Activated CD4-positive, CD25-positive, alpha-beta regulatory T cell treated with anti-CD3 and anti-CD28 coated beads, Interleukin-2, amount 50 U/mL, for 72 hours (primary cell): Measurements from ENCODE around the gene PARD3.
"Not testable (repeated sequence)": the region's sequence is repeated elsewhere in the genome, so short reads cannot be mapped to it uniquely, and the experiment has no call there.

Experiments
- DNase-seq: peaks from one replicate; pipeline ENCODE4 v3.0.0; 2021

PARD3 gene

DNA sequence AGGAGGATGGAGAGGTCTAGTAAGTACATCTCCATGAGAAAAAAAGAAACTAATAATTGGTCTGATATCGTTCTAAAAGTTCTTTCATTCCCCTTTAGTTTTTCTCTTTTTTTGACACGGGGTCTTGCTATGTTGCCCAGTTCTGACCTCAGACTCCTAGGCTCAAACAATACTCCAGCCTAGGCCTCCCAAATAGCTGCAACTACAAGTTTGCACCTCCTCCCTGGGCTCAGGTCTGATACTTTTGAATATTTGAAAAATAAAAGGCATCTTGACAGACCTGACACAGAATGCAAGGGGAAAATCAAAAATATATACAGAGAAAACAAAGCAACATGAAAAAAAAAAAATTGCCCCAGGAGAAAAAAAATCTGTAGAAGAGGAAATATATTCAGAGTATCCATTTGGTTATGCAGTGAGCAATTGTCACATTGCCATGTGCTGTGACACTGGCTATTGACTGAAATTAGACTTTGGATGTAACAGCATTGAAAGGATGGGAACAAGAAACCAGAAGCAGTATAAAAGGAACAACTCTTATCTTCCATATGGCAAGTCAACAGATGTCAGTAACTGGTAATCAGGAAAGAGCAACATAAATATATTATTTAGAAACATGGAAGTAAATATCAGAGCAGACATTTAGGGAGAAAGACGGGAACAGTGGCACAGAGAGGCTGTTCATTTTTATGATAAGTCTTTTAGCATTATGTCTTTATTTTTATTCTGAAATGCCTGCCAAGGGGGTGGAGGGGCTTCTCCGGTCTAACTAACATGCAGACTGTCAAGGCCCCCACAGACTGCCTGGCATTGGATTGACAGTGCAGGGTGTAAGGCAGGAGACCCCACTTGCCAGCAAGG, 408.4 kb downstream of the PARD3 start:
- no peak for DNase-seq

DNA sequence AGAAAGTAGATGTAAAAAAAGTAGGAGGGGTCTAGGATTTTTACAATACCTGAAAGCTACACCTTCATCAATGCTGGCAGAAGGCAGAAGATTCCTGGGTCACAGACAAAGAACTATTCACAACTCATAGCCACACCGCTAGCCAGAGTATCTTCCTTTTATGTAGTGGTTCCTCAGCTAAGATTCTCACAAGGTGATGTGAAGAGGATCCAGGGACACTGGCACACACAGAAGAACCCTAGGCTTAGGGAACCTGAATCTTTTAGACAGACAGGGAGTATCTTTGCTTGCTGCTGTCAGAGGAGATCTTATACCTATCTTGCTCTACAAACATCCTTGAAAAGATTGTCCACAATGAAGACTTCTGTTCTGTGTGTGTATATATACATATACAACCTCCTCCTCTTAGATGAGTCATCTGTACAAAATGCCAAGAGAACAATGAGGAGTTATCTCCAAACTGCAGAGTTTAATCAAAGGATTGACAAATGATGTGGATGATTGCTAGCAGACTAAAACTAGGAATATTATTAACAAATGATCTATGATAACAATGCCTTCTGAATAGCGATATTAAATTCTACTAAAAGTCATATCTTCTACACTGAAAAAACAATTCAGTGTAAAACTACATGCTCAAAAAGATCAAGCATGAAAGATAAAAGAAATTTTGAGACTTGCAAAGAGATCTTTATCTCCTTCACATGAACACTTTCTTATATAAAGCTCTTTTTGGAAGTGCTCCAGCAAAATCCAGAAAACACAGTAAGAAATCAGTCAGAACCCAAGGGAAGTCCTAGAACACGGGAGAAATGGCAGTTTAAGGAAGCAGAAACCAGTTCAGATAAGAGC, 409.3 kb downstream of the PARD3 start:
- no peak for DNase-seq

DNA sequence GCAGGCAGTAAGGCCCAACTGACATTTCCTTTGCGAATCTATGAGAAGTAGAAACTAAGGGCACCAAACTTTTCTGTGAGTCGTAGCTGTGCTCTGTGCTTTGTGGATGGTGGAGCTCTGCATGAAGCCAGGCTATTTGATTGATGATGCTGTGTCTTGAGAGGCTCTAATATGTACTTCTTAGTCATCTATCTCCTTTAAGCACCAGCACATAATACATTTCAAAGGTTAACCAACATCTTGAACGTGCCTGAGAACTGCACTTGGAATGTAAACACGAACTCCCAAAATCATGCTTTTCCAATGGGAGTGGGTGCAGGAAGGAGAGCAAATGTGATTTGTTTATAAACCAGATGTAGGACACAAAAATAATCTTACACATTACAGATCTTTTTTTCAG, 411.6 kb downstream of the PARD3 start:
- no peak for DNase-seq

DNA sequence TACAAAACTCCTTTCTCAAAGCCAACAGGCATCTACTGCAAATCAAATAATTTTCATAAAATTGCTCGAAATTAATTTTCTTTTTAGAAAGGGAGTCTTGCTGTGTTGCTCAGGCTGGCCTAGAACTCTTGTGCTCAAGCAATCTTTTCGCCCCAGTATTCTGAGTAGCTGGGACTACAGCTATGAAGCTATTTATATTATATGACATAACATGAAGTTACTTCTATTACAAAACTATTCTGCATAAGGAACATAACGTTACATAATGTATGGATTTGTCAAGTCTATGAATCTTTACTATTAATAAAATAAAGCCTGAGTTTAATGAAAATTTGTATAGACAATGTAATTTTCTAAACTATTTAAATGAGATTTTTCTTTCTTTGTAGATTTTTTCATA, 415.0 kb downstream of the PARD3 start:
- DNase-seq = no peak

- no peak for DNase-seq
Measured at GRCh38 chr10:34399013-34399412, 416.1 kb downstream of the PARD3 start.

GRCh38 chr10:34397324-34397723, 417.8 kb downstream of the PARD3 start:
- DNase-seq = no peak

GRCh38 chr10:34396663-34397062, 418.4 kb downstream of the PARD3 start:
- no peak for DNase-seq

GRCh38 chr10:34392641-34393170, 422.4 kb downstream of the PARD3 start:
- no peak for DNase-seq

- not testable (repeated sequence) for DNase-seq
Measured at GRCh38 chr10:34391168-34391567, 423.9 kb downstream of the PARD3 start.

DNA sequence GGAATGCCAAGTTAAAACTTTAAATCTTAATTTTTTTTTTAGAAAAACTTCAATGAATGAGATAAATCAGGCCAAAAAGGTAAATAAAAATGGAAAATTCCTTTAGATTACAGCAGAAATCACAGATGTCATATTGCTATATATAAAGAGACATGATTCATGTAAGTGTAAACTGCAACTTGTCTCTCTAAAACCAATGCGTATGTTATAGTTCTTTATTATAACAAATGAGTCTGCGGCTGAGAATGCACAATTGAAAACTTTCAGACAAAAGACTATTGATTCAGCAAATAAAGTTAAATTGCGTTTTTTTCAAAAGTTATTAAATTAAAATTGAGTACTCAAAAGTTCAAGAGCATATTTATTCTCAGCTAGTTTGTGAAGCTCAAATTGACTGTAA, 425.3 kb downstream of the PARD3 start:
- no peak for DNase-seq

DNA sequence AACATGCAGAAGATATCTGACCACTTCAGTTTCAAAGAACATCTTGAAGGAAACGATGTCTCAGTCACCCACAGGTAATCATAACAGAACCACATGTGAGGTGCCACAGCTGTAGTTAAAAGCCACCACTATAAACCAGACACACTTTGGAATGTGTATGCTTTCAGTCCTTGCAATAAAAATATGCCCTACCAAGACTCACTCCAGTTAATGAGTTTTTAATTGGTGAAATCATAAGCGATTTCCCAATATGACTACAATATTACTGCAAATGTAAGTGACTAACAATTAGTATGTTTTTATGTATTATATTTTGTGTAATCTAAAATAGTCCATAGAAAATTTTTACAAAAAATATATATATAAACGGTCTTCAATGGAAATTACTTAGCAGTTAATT, 428.2 kb downstream of the PARD3 start:
- no peak for DNase-seq

- no peak for DNase-seq
Measured at GRCh38 chr10:34384372-34384771, 430.7 kb downstream of the PARD3 start.

- DNase-seq = no peak
Measured at GRCh38 chr10:34382626-34383025, 432.5 kb downstream of the PARD3 start.

GRCh38 chr10:34380856-34381255, 434.2 kb downstream of the PARD3 start:
- no peak for DNase-seq

DNA sequence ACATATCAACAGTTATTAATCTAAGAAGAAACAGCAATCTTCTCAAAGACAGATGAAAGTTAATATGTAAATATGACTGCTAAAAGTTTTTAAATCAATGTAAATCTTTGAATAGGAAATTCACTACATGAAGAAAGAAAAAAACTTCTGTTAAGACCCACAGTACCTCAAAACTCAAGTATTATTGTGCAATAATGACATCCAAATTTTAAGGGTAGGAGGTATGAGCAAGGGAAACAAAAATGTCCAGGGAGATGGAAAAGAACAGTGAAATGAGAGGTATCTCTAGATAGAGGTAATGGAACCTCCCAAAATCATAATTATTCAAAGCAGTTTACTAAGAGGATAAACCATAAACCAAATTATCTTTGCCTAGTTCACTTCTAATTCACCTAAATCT, 436.8 kb downstream of the PARD3 start:
- no peak for DNase-seq

- DNase-seq = no peak
Measured at GRCh38 chr10:34377833-34378232, 437.3 kb downstream of the PARD3 start.

- DNase-seq = no peak
Measured at GRCh38 chr10:34374356-34375045, 440.6 kb downstream of the PARD3 start.

- no peak for DNase-seq
Measured at GRCh38 chr10:34373211-34373610, 441.9 kb downstream of the PARD3 start.

- no peak for DNase-seq
Measured at GRCh38 chr10:34372509-34372908, 442.6 kb downstream of the PARD3 start.

DNA sequence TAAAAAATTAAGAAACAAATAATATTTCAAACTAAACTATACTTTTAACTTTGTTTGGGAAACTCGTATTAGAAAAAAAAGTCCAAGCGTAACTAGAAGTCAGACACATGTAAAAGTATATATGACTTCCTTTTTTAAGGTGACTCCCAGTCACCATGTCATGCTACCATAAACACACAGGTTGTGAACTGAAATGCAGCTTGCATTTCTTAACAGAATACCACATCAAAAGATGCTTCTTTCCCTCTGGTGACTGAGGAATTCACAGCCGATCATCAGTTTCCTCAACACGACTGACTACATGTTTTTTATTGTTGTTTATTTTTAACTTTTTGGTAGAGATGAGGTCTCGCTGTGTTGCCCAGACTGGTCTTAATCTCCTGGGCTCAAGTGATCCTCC, 445.0 kb downstream of the PARD3 start:
- DNase-seq = no peak

DNA sequence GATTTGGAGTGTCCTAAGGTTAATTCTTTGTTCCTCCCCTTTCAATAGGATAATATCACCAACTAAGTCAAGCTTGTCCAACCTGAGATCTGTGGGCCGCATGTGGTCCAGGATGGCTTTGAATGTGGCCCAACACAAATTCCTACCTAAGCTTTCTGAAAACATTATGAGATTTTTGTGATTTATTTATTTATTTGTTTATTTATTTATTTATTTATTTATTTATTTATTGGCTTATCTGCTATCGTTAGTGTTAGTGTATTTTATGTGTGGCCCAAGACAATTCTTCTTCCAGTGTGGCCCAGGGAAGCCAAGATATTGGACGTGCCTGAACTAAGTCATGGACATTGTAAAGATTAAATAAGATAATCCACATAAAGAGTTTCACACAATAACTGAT, 446.0 kb downstream of the PARD3 start:
- no peak for DNase-seq

- DNase-seq = no peak
Measured at GRCh38 chr10:34364253-34365037, 450.7 kb downstream of the PARD3 start.
